A673 (cell line): ENCODE measurements around the gene CHAF1A. TPM values are rescaled to one million over a fixed set of nuclear protein-coding genes. Genes with fewer than 3 reads are reported as not detected.

Source experiments
- BruUV-seq: library from RNA; stranded (reverse); fragments of 400-500 nt; replicated peaks from 2 replicates; lab custom pipeline; 2021; lab: Mats Ljungman, UMichigan
- CTCF ChIA-PET: fragments of 300-600 bp; sonication (Branson Sonifier 250); formaldehyde crosslinking; loops from one replicate; lab custom pipeline; 2022; ENCODE audit warnings: antibody characterized with exemption; lab: Charles Lee
- POLR2A ChIA-PET: fragments of 300-600 bp; sonication (Branson Sonifier 250); formaldehyde crosslinking; loops from one replicate; lab custom pipeline; 2022; ENCODE audit warnings: antibody characterized with exemption; ENCODE audit not compliant: low non-redundant PET; lab: Charles Lee
- DNase-seq: peaks from one replicate; pipeline ENCODE4 v3.0.0-alpha.2; 2015; ENCODE audit warnings: low spot score
- H3K27ac ChIP-seq: fragments of 200-600 bp; sonication (generic); 2 replicates; pipeline ENCODE4 v1.5.1; 2016; ENCODE audit warnings: mixed run types, low read depth, mild to moderate bottlenecking, mixed read lengths, antibody characterized with exemption, low read length; ENCODE audit not compliant: poor library complexity, severe bottlenecking
- H3K27me3 ChIP-seq: fragments of 200-600 bp; sonication (generic); replicated peaks from 2 replicates; pipeline ENCODE4 v1.6.1; 2017; ENCODE audit warnings: mixed run types, low read depth, mild to moderate bottlenecking, mixed read lengths, antibody characterized with exemption, low read length; ENCODE audit not compliant: insufficient read depth, poor library complexity
- H3K36me3 ChIP-seq: fragments of 200-600 bp; sonication (generic); 2 replicates; pipeline ENCODE4 v1.6.1; 2016; ENCODE audit warnings: mixed run types, mild to moderate bottlenecking, mixed read lengths, antibody characterized with exemption, low read length; ENCODE audit not compliant: insufficient read depth, poor library complexity, severe bottlenecking
- H3K4me1 ChIP-seq: fragments of 200-600 bp; sonication (generic); 2 replicates; pipeline ENCODE4 v1.6.1; 2017; ENCODE audit warnings: mixed run types, mild to moderate bottlenecking, mixed read lengths, antibody characterized with exemption, low read length; ENCODE audit not compliant: insufficient read depth, poor library complexity, severe bottlenecking
- H3K4me3 ChIP-seq: fragments of 200-600 bp; sonication (generic); 2 replicates; pipeline ENCODE4 v1.5.1; 2016; ENCODE audit warnings: low read depth, mixed run types, mild to moderate bottlenecking, mixed read lengths, low read length; ENCODE audit not compliant: poor library complexity, severe bottlenecking
- H3K9me3 ChIP-seq: fragments of 200-600 bp; sonication (generic); 2 replicates; pipeline ENCODE4 v1.6.1; 2016; ENCODE audit warnings: mixed run types, low read depth, mild to moderate bottlenecking, mixed read lengths, antibody characterized with exemption, low read length; ENCODE audit not compliant: poor library complexity, severe bottlenecking
- EZH2 ChIP-seq: fragments of 200-600 bp; sonication (generic); IDR thresholded peaks from 2 replicates; pipeline ENCODE4 v1.6.1; 2017; ENCODE audit warnings: borderline replicate concordance, low read depth, mild to moderate bottlenecking, mixed read lengths, antibody characterized with exemption, low read length; ENCODE audit not compliant: poor library complexity, severe bottlenecking
- intact Hi-C: fragments of 100-400 bp; cut with micrococcal nuclease; formaldehyde crosslinking; loops from one replicate; pipeline ENCODE4 v1.10.0; 2022; ENCODE audit not compliant: unreplicated experiment
- total RNA-seq: library from RNA; stranded (reverse); gene quantifications from 2 replicates; pipeline ENCODE4 v1.2.3, GENCODE V29; 2021
- TF ChIP-seq, protein P1 (sequence below): fragments of 300-800, 200-600 bp; sonication (generic); conservative IDR thresholded peaks from 2 replicates; pipeline ENCODE4 v1.5.1; 2017; ENCODE audit warnings: low read depth, mild to moderate bottlenecking, antibody characterized with exemption, low read length, moderate library complexity, mixed read lengths

The CHAF1A gene
- total RNA-seq, 1 experiment from 2014 or later: 115 TPM

DNA sequence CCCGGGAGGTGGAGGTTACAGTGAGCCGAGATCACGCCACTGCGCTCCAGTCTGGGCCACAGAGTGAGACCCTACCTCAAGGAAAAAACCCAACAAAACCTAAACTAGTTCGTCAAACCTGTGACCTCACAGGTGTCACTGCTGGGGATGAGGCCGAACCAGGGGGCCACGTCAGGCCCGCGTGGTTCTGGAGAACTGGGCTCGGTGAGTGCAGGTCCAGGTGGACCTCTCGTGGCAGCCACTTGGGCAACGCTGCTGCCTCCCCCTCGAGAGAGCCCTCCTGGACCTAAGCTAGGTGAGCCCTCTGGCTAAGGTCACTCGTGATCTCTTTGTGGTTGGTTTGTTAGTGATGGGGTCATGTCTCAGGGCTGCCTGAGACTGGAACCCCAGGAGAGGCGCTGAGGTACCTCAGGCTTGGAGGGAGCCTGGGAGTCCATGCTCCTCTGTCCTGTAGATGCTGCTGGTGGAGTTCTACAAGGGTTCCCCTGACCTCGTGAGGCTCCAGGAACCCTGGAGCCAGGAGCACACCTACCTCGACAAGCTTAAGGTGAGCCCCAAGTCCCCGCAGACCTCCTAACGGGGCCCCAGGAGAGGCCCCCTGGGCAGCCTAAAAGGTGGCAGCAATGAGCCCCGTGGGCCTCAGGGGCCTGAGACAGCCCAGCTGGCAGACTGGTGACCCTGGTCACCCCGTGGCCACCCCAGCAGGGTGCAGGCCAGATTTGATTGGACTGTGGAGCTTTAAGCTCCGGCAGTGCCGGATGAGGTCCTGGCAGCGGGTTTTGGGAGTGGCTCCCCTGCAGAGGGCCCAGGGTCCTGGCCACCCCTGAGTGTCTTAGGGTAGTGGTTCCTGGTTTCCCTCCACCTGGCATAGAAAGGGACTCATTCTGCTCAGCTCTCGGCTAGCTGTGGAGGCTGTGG, 43.5 kb upstream of the CHAF1A start:
- H3K27me3 ChIP-seq: no peaks in the 10 kb centered on the region
- H3K4me3 ChIP-seq: no peak overlapping the region
- ChIA-PET POLR2A (interaction anchor here (0.6 kb wide), 1 partner anchor 330 kb away, joined by 5 read pairs; no protein-coding TSS in a partner anchor), CTCF (no interaction called here)
- no peak overlapping the region for H3K27ac ChIP-seq
- TF ChIP-seq, protein P1, sequence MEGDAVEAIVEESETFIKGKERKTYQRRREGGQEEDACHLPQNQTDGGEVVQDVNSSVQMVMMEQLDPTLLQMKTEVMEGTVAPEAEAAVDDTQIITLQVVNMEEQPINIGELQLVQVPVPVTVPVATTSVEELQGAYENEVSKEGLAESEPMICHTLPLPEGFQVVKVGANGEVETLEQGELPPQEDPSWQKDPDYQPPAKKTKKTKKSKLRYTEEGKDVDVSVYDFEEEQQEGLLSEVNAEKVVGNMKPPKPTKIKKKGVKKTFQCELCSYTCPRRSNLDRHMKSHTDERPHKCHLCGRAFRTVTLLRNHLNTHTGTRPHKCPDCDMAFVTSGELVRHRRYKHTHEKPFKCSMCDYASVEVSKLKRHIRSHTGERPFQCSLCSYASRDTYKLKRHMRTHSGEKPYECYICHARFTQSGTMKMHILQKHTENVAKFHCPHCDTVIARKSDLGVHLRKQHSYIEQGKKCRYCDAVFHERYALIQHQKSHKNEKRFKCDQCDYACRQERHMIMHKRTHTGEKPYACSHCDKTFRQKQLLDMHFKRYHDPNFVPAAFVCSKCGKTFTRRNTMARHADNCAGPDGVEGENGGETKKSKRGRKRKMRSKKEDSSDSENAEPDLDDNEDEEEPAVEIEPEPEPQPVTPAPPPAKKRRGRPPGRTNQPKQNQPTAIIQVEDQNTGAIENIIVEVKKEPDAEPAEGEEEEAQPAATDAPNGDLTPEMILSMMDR: no peak
- TF ChIP-seq EZH2: no peak
- peaks cover 42% of the 10 kb centered on the region for H3K36me3 ChIP-seq
- BruUV-seq: no TSS peak
- H3K9me3 ChIP-seq: no peaks in the 10 kb centered on the region
- no peak for DNase-seq
- intact Hi-C loops: no loop called here
- H3K4me1 ChIP-seq: no peaks in the 10 kb centered on the region

DNA sequence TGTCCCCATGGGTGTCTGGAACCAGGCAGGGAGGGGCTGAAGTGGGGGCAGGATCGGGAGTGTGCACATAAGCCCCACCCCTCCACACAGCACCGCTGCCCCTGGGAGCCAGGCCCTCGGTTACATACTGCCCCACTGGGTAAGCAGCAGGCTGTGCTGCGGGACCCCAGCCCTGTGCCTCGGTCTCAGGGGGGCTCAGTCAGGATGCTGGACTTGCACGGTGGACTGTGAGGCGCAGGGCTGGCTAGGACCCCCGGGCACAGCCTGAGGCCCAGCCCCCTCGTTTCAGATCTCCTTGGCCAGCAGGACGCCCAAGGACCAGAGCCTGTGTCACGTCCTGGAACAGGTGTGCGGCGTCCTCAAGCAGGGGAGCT, 42.8 kb upstream of the CHAF1A start:
- no peaks in the 10 kb centered on the region for H3K27me3 ChIP-seq
- no TSS peak for BruUV-seq
- CTCF ChIA-PET: no interaction called here
- POLR2A ChIA-PET: no interaction called here
- H3K4me1 ChIP-seq: no peaks in the 10 kb centered on the region
- intact Hi-C loops: no loop called here
- no peak for DNase-seq
- H3K27ac ChIP-seq: no peak overlapping the region
- TF ChIP-seq EZH2: no peak
- TF ChIP-seq, protein P1: no peak
- H3K9me3 ChIP-seq: no peaks in the 10 kb centered on the region
- no peak overlapping the region for H3K4me3 ChIP-seq
- peaks cover 43% of the 10 kb centered on the region for H3K36me3 ChIP-seq

DNA sequence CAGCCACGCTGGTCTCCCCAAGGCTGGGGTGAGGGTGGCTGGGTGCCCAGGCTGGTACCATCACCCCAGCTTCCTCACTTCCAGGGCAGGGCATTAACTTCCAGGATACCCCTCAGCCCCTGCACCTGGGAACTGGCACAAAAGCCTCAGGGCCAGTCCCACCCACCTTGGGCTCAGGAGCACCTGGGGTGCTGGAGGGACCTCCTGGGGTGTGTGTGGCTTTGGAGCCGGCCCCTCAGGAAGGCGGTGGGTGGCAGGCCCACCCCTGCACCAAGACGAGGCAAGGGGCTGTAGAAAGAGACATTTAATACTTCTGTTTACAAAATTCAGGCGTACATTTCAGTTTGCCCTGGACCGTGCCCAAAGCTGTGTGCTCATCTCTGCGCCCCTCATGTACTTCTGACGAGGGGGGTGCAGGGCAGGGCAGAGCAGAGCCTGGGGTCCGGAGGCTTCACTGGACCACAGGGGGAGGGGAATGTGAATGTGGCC, 42.3 kb upstream of the CHAF1A start:
- Histone ChIP-seq H3K9me3 (no peaks in the 10 kb centered on the region), H3K4me3 (no peak overlapping the region), H3K27ac (no peak overlapping the region), H3K27me3 (no peaks in the 10 kb centered on the region), H3K36me3 (peaks cover 43% of the 10 kb centered on the region), H3K4me1 (no peaks in the 10 kb centered on the region)
- intact Hi-C loops: no loop called here
- TF ChIP-seq, protein P1: no peak
- no peak for TF ChIP-seq EZH2
- ChIA-PET POLR2A (no interaction called here), CTCF (no interaction called here)
- no peak for DNase-seq
- BruUV-seq: no TSS peak
